SH-SY5Y (cell line): Measurements from ENCODE around the gene GPR15.

Source experiments
- GATA2 ChIP-seq: IDR thresholded peaks from 2 replicates; pipeline ENCODE4 v1.6.1; 2011; ENCODE audit warnings: mild to moderate bottlenecking, low read depth, low read length
- GATA3 ChIP-seq: IDR thresholded peaks from 2 replicates; pipeline ENCODE4 v1.6.1; 2011; ENCODE audit warnings: low read depth, mild to moderate bottlenecking, low read length, moderate library complexity

- TF ChIP-seq GATA2 = no peak
- no peak for TF ChIP-seq GATA3
Observed at GRCh38 chr3:98528474-98529346, 3.1 kb upstream of the GPR15 start.
